MM.1S (cell line): ENCODE measurements around the gene CEP128.

Experiments used
- DNase-seq: peaks from one replicate; pipeline ENCODE4 v3.0.0-alpha.2; 2015
- H2AFZ ChIP-seq: fragments of 300-600 bp; sonication (generic); 2 replicates; pipeline ENCODE4 v1.6.0; 2016; ENCODE audit warnings: antibody characterized with exemption, low read length
- H3F3A ChIP-seq: fragments of 300-600 bp; sonication (generic); 2 replicates; pipeline ENCODE4 v1.6.1; 2016; ENCODE audit warnings: mild to moderate bottlenecking, antibody characterized with exemption, low read length, moderate library complexity, mixed read lengths; ENCODE audit not compliant: insufficient read depth
- H3K27ac ChIP-seq: fragments of 300-600 bp; sonication (generic); 2 replicates; pipeline ENCODE4 v1.5.1; 2016; ENCODE audit warnings: mild to moderate bottlenecking, low read length
- H3K27me3 ChIP-seq: fragments of 300-600 bp; sonication (generic); replicated peaks from 2 replicates; pipeline ENCODE4 v1.6.0; 2016; ENCODE audit warnings: low read length; ENCODE audit not compliant: insufficient read depth
- H3K36me3 ChIP-seq: fragments of 300-600 bp; sonication (generic); replicated peaks from 2 replicates; pipeline ENCODE4 v1.6.1; 2016; ENCODE audit warnings: mild to moderate bottlenecking, low read length, mixed read lengths; ENCODE audit not compliant: insufficient read depth
- H3K4me1 ChIP-seq: fragments of 300-600 bp; sonication (generic); 2 replicates; pipeline ENCODE4 v1.6.1; 2016; ENCODE audit warnings: low read length, mixed read lengths
- H3K4me2 ChIP-seq: fragments of 300-600 bp; sonication (generic); 2 replicates; pipeline ENCODE4 v1.6.0; 2016; ENCODE audit warnings: low read depth, low read length
- H3K4me3 ChIP-seq: fragments of 300-600 bp; sonication (generic); 2 replicates; pipeline ENCODE4 v1.5.1; 2016; ENCODE audit warnings: low read length, mixed read lengths
- H3K79me2 ChIP-seq: fragments of 300-600 bp; sonication (generic); 2 replicates; pipeline ENCODE4 v1.6.1; 2016; ENCODE audit warnings: mixed run types, low read length, mixed read lengths
- H3K9ac ChIP-seq: fragments of 300-600 bp; sonication (generic); 2 replicates; pipeline ENCODE4 v1.6.1; 2016; ENCODE audit warnings: low read length, mixed read lengths
- H3K9me2 ChIP-seq: fragments of 300-600 bp; sonication (generic); replicated peaks from 2 replicates; pipeline ENCODE4 v1.6.1; 2016; ENCODE audit warnings: mild to moderate bottlenecking, low read length, mixed read lengths; ENCODE audit not compliant: insufficient read depth
- H3K9me3 ChIP-seq: fragments of 300-600 bp; sonication (generic); replicated peaks from 2 replicates; pipeline ENCODE4 v1.6.1; 2016; ENCODE audit warnings: mild to moderate bottlenecking, low read length, mixed read lengths; ENCODE audit not compliant: insufficient read depth
- H4K20me1 ChIP-seq: fragments of 300-600 bp; sonication (generic); 2 replicates; pipeline ENCODE4 v1.6.1; 2016; ENCODE audit warnings: mild to moderate bottlenecking, low read length, moderate library complexity, mixed read lengths; ENCODE audit not compliant: insufficient read depth
- CTCF ChIP-seq: fragments of 300-600 bp; sonication (generic); IDR thresholded peaks from 2 replicates; pipeline ENCODE4 v1.5.1; 2016; ENCODE audit warnings: antibody characterized with exemption, low read length, mixed read lengths
- EZH2 ChIP-seq: fragments of 300-600 bp; sonication (generic); optimal IDR thresholded peaks from 2 replicates; pipeline ENCODE3; 2017; ENCODE audit warnings: low read depth, mild to moderate bottlenecking, antibody characterized with exemption, low read length, mixed read lengths
- EZH2phosphoT487 ChIP-seq: fragments of 300-600 bp; sonication (generic); IDR thresholded peaks from 2 replicates; pipeline ENCODE4 v1.6.1; 2018; ENCODE audit warnings: antibody characterized with exemption, low read length

CEP128 gene

DNA sequence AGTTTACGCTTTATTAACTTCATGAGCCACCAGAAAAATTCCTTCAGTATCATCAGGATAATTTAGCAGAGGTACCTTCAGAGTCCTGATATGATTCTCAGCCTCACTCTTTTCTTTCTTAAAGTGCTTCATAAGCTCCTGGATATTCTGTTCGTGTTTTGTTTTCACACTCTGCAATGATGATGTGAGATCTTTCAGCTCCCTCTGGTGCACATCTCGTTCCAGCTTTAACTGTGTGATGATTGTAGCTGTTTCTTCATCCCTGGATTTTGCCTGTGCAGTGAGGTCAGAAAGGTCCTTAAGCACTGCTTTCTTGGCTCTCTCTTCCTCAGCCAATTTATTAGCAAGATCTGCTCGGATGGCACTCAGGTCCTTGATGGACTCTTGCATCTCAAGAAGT, 156.7 kb downstream of the CEP128 start:
- Histone ChIP-seq H3K27me3 (no peaks in the 10 kb centered on the region), H3K36me3 (no peaks in the 10 kb centered on the region), H3K79me2 (no peaks in the 10 kb centered on the region), H3K4me3 (no peak overlapping the region), H3K9me3 (no peaks in the 10 kb centered on the region), H3K4me2 (no peak overlapping the region), H4K20me1 (no peaks in the 10 kb centered on the region), H3K9ac (no peak overlapping the region), H3K4me1 (no peaks in the 10 kb centered on the region), H3F3A (no peaks in the 10 kb centered on the region), H3K9me2 (no peaks in the 10 kb centered on the region), H2AFZ (no peak overlapping the region), H3K27ac (no peak overlapping the region)
- DNase-seq, result no peak
- TF ChIP-seq EZH2 (no peak), CTCF (no peak), EZH2phosphoT487 (no peak)

GRCh38 chr14:80781972-80782367, 159.6 kb downstream of the CEP128 start:
- Histone ChIP-seq H3K4me2 (no peak overlapping the region), H3K4me3 (no peak overlapping the region), H3K36me3 (no peaks in the 10 kb centered on the region), H3K27ac (no peak overlapping the region), H2AFZ (no peak overlapping the region), H3K9me2 (no peaks in the 10 kb centered on the region), H3K9ac (no peak overlapping the region), H3K9me3 (no peaks in the 10 kb centered on the region), H3K4me1 (no peaks in the 10 kb centered on the region), H3F3A (no peaks in the 10 kb centered on the region), H3K79me2 (no peaks in the 10 kb centered on the region), H4K20me1 (no peaks in the 10 kb centered on the region), H3K27me3 (no peaks in the 10 kb centered on the region)
- no peak for DNase-seq
- TF ChIP-seq EZH2, result no peak
- TF ChIP-seq EZH2phosphoT487, result no peak
- TF ChIP-seq CTCF, result no peak

GRCh38 chr14:80780500-80780899, 161.0 kb downstream of the CEP128 start:
- Histone ChIP-seq H3K79me2 (no peaks in the 10 kb centered on the region), H3K4me1 (no peaks in the 10 kb centered on the region), H3F3A (no peaks in the 10 kb centered on the region), H4K20me1 (no peaks in the 10 kb centered on the region), H3K4me2 (no peak overlapping the region), H3K9me3 (no peaks in the 10 kb centered on the region), H3K27me3 (no peaks in the 10 kb centered on the region), H3K27ac (no peak overlapping the region), H3K36me3 (no peaks in the 10 kb centered on the region), H3K9me2 (no peaks in the 10 kb centered on the region), H3K4me3 (no peak overlapping the region), H2AFZ (no peak overlapping the region), H3K9ac (no peak overlapping the region)
- no peak for TF ChIP-seq EZH2
- TF ChIP-seq CTCF, result no peak
- no peak for TF ChIP-seq EZH2phosphoT487
- DNase-seq, result no peak
